B cell (primary cell): Measurements from ENCODE around the gene CPM.

Experiments used
- EZH2 ChIP-seq: IDR thresholded peaks from 2 replicates; pipeline ENCODE4 v1.6.1; 2012; ENCODE audit warnings: borderline replicate concordance, low read depth, mild to moderate bottlenecking, moderate library complexity, low read length; ENCODE audit not compliant: insufficient read depth, poor library complexity, severe bottlenecking
- TF ChIP-seq, protein P1 (sequence below): fragments of 200-600 bp; IDR thresholded peaks from one replicate; pipeline ENCODE4 v1.8.0; 2022; ENCODE audit warnings: antibody characterized with exemption, mild to moderate bottlenecking

DNA sequence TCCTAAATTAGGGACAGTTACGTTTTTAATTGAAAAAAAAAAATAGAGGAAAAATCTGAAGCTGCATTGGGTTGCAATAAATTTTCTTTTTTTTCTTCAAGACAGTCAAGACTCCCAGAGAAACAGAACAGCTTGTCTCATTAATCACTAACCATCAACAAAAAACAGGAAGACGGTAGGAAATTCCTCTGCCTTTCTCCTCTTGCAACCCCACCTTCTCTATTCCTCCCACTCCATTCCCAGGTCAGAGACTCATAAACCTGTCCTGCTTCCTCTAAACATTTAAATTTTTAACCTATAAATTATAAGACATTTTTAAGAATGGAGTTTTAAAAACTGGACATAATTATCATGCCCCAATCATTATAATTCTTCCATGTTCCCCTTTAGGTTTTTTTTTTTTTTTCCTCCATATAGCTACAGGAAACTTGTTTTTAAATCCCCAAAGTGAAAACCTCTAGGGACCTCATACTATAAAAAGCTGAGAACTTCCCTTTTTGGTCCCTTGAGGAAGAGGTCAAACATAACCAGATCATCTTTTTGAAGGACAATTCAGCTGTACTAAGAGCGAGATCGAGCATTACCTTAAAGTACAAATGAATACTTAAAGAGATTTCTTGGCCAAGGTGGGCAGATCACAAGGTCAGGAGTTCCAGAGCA is 36.0 kb downstream of the CPM start:
- TF ChIP-seq, protein P1, sequence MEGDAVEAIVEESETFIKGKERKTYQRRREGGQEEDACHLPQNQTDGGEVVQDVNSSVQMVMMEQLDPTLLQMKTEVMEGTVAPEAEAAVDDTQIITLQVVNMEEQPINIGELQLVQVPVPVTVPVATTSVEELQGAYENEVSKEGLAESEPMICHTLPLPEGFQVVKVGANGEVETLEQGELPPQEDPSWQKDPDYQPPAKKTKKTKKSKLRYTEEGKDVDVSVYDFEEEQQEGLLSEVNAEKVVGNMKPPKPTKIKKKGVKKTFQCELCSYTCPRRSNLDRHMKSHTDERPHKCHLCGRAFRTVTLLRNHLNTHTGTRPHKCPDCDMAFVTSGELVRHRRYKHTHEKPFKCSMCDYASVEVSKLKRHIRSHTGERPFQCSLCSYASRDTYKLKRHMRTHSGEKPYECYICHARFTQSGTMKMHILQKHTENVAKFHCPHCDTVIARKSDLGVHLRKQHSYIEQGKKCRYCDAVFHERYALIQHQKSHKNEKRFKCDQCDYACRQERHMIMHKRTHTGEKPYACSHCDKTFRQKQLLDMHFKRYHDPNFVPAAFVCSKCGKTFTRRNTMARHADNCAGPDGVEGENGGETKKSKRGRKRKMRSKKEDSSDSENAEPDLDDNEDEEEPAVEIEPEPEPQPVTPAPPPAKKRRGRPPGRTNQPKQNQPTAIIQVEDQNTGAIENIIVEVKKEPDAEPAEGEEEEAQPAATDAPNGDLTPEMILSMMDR: no peak
- no peak for TF ChIP-seq EZH2
